SK-MEL-5 (cell line): ENCODE measurements around the gene PLD4. TPM values are rescaled to one million over a fixed set of nuclear protein-coding genes. Genes with fewer than 3 reads are reported as not detected.
"Not testable (repeated sequence)": the region's sequence is repeated elsewhere in the genome, so short reads cannot be mapped to it uniquely, and the experiment has no call there.

Source experiments
- DNase-seq: peaks from one replicate; pipeline ENCODE4 v3.0.0-alpha.2; 2016; ENCODE audit warnings: low read depth, low spot score
- in situ Hi-C: cut with HindIII; loops from 2 replicates; pipeline ENCODE4 v1.10.0; 2016; ENCODE audit warnings: low sequenced_read_pairs, high pct_unique_total_duplicates, low pct_unique_long_range_greater_than_20kb
- total RNA-seq: library from RNA; depleted of rRNA; stranded (reverse); fragments of >200 nt; shearing (Covaris generic); gene quantifications from 2 replicates; pipeline ENCODE4 v1.2.3, GENCODE V29; 2014

Gene PLD4
- total RNA-seq, 1 experiment from 2014 or later, result not detected

GRCh38 chr14:104895786-104896661 lies 28.7 kb upstream of the PLD4 start:
- peak; percentile 66 for DNase-seq
- in situ Hi-C loops, result no loop called here

GRCh38 chr14:104897330-104898194 lies 27.1 kb upstream of the PLD4 start:
- in situ Hi-C loops, result no loop called here
- no peak for DNase-seq

- no peak for DNase-seq
- in situ Hi-C loops, result no loop called here
These were observed 26.5 kb upstream of the PLD4 start for GRCh38 chr14:104898195-104898558.

GRCh38 chr14:104898870-104899510 lies 25.7 kb upstream of the PLD4 start:
- DNase-seq, result no peak
- in situ Hi-C loops, result no loop called here

GRCh38 chr14:104899781-104900180 lies 24.9 kb upstream of the PLD4 start:
- in situ Hi-C loops, result no loop called here
- no peak for DNase-seq

- in situ Hi-C loops, result no loop called here
- DNase-seq, result no peak
These were observed 23.8 kb upstream of the PLD4 start for GRCh38 chr14:104900639-104901512.

GRCh38 chr14:104903990-104904389 lies 20.7 kb upstream of the PLD4 start:
- DNase-seq, result no peak
- in situ Hi-C loops, result no loop called here

- in situ Hi-C loops, DNase-seq: not testable (repeated sequence)
These were observed 19.8 kb upstream of the PLD4 start for GRCh38 chr14:104904650-104905578.

GRCh38 chr14:104905579-104905933 lies 19.1 kb upstream of the PLD4 start:
- DNase-seq, in situ Hi-C loops: not testable (repeated sequence)

GRCh38 chr14:104908303-104908702 lies 16.4 kb upstream of the PLD4 start:
- DNase-seq, result no peak
- in situ Hi-C loops, result no loop called here

- no peak for DNase-seq
- in situ Hi-C loops, result no loop called here
These were observed 12.6 kb upstream of the PLD4 start for GRCh38 chr14:104912053-104912452.

- in situ Hi-C loops, result no loop called here
These were observed 11.2 kb upstream of the PLD4 start for GRCh38 chr14:104913435-104913834.

GRCh38 chr14:104917116-104917515 lies 7.6 kb upstream of the PLD4 start:
- in situ Hi-C loops, result no loop called here
- DNase-seq, result no peak

More at GRCh38 chr14:104913435-104913834, 11.2 kb upstream of the PLD4 start:
- DNase-seq, result no peak

- DNase-seq, result no peak
These were observed 6.7 kb upstream of the PLD4 start for GRCh38 chr14:104917993-104918392.

GRCh38 chr14:104919152-104919992 lies 5.3 kb upstream of the PLD4 start:
- in situ Hi-C loops, result not testable (repeated sequence)
- peak; percentile 95 for DNase-seq

More at GRCh38 chr14:104917993-104918392, 6.7 kb upstream of the PLD4 start:
- in situ Hi-C loops, result no loop called here

GRCh38 chr14:104919993-104920315 lies 4.7 kb upstream of the PLD4 start:
- in situ Hi-C loops, result no loop called here
- no peak for DNase-seq
